ENCODE measurements around the gene PCYT1B. TPM values are rescaled to one million over a fixed set of nuclear protein-coding genes. Genes with fewer than 3 reads are reported as not detected.

The PCYT1B gene
- total and polyA plus RNA-seq, 8 donors = 0.06 to 3.1 (median 0.21) TPM; not detected in 4

GRCh38 chrX:24590111-24590510, 57.0 kb downstream of the PCYT1B start:
- peaks cover 0 to under 1% (median 0%) of the 10 kb centered on the region in 3 donors for H3K27me3 ChIP-seq
- H3K9me3 ChIP-seq = no peaks in the 10 kb centered on the region
- TF ChIP-seq POLR2AphosphoS5 (IDR thresholded peaks at IDR 0.05) (no peak), CTCF (IDR thresholded peaks at IDR 0.05) (no peak), EP300 (IDR thresholded peaks at IDR 0.05) (no peak), POLR2A (IDR thresholded peaks at IDR 0.05) (no peak)
- H3K4me3 ChIP-seq = no peak overlapping the region
- H3K4me1 ChIP-seq = no peaks in the 10 kb centered on the region
- H3K27ac ChIP-seq = no peak overlapping the region
- no peak for DNase-seq
- intact Hi-C loops (cut with DNase I; ENCODE audit: low total_unique reads) = no loop called here
- no peaks in the 10 kb centered on the region for H3K36me3 ChIP-seq
- 77 to 90% (median 84%) methylated on average over 5 of the region's 5 CpGs for WGBS, 5 donors

GRCh38 chrX:24577091-24577490, 70.1 kb downstream of the PCYT1B start:
- Histone ChIP-seq H3K9me3 (no peaks in the 10 kb centered on the region), H3K27ac (no peak overlapping the region), H3K27me3 (no peaks in the 10 kb centered on the region), H3K4me1 (no peaks in the 10 kb centered on the region), H3K36me3 (no peaks in the 10 kb centered on the region), H3K4me3 (no peak overlapping the region)
- WGBS, 5 donors = 76 to 87% (median 80%) methylated on average over 9 of the region's 9 CpGs
- peak in 1 of 2 donors; percentile 5 for DNase-seq
- TF ChIP-seq POLR2AphosphoS5 (IDR thresholded peaks at IDR 0.05) = no peak
- TF ChIP-seq EP300 (IDR thresholded peaks at IDR 0.05) = no peak
- no peak for TF ChIP-seq POLR2A (IDR thresholded peaks at IDR 0.05)
- TF ChIP-seq CTCF (IDR thresholded peaks at IDR 0.05) = no peak
- intact Hi-C loops (cut with DNase I; ENCODE audit: low total_unique reads) = no loop called here

- no peaks in the 10 kb centered on the region for H3K9me3 ChIP-seq
- 59 to 100% (median 74%) methylated on average over 1 of the region's 1 CpG for WGBS, 5 donors
- no peak overlapping the region for H3K27ac ChIP-seq
- no peak for DNase-seq
- no peak overlapping the region for H3K4me3 ChIP-seq
- no peak for TF ChIP-seq POLR2A (IDR thresholded peaks at IDR 0.05)
- TF ChIP-seq POLR2AphosphoS5 (IDR thresholded peaks at IDR 0.05) = no peak
- TF ChIP-seq EP300 (IDR thresholded peaks at IDR 0.05) = no peak
- TF ChIP-seq CTCF (IDR thresholded peaks at IDR 0.05) = no peak
- H3K27me3 ChIP-seq = no peaks in the 10 kb centered on the region
- no peaks in the 10 kb centered on the region for H3K36me3 ChIP-seq
- no peaks in the 10 kb centered on the region for H3K4me1 ChIP-seq
- intact Hi-C loops (cut with DNase I; ENCODE audit: low total_unique reads) = no loop called here
Measured at GRCh38 chrX:24575496-24575895, 71.7 kb downstream of the PCYT1B start.

- Histone ChIP-seq H3K36me3 (no peaks in the 10 kb centered on the region), H3K27ac (no peak overlapping the region), H3K4me3 (no peak overlapping the region), H3K27me3 (no peaks in the 10 kb centered on the region), H3K4me1 (no peaks in the 10 kb centered on the region), H3K9me3 (no peaks in the 10 kb centered on the region)
- WGBS, 5 donors = 62 to 82% (median 76%) methylated on average over 4 of the region's 4 CpGs
- TF ChIP-seq CTCF (IDR thresholded peaks at IDR 0.05) (no peak), POLR2AphosphoS5 (IDR thresholded peaks at IDR 0.05) (no peak), EP300 (IDR thresholded peaks at IDR 0.05) (no peak), POLR2A (IDR thresholded peaks at IDR 0.05) (no peak)
- intact Hi-C loops (cut with DNase I; ENCODE audit: low total_unique reads) = no loop called here
- DNase-seq = no peak
Measured at GRCh38 chrX:24574743-24575142, 72.4 kb downstream of the PCYT1B start.

Measured in stomach (tissue), 9 donors.